Colonic mucosa (tissue), 4 donors: ENCODE data around the gene HCN4. TPM values are rescaled to one million over a fixed set of nuclear protein-coding genes. Genes with fewer than 3 reads are reported as not detected.

Experiments used
- DNase-seq: peaks from one replicate; pipeline ENCODE4 v3.0.0-alpha.2; 2020
- H3K27ac ChIP-seq: fragments of 200-600 bp; one replicate; pipeline ENCODE4 v1.8.0; 2021
- H3K27me3 ChIP-seq: fragments of 200-600 bp; one replicate; pipeline ENCODE4 v1.8.0; 2021
- H3K36me3 ChIP-seq: fragments of 200-600 bp; one replicate; pipeline ENCODE4 v1.8.0; 2021
- H3K4me1 ChIP-seq: fragments of 200-600 bp; one replicate; pipeline ENCODE4 v1.8.0; 2021; ENCODE audit warnings: mild to moderate bottlenecking
- H3K4me3 ChIP-seq: fragments of 200-600 bp; one replicate; pipeline ENCODE4 v1.8.0; 2021
- H3K9ac ChIP-seq, 2 donors: one replicate each; pipeline ENCODE4 v1.7.0; 2013; ENCODE audit warnings: control low read depth in 2 of 2, low read depth in 2 of 2, low read length in 2 of 2
- H3K9me3 ChIP-seq: fragments of 200-600 bp; one replicate; pipeline ENCODE4 v1.8.0; 2021
- intact Hi-C: fragments of 100-400 bp; cut with DNase I; formaldehyde crosslinking; loops from one replicate; pipeline ENCODE4 v1.14.1; 2022
- total RNA-seq, 2 donors: library from RNA; stranded (reverse); fragmentation: NEBNext Ultra II Directional in 1 of 2; extraction: Animal tissue kit (Norgen Biotek cat#: 25700) in 1 of 2; gene quantifications; one replicate each; pipeline ENCODE4 v1.2.1, GENCODE V29; 2021
- TF ChIP-seq, protein P1 (sequence below): fragments of 200-600 bp; IDR thresholded peaks from one replicate; pipeline ENCODE4 v1.8.0; 2022; ENCODE audit warnings: antibody characterized with exemption, mild to moderate bottlenecking
- donor health status: healthy.
- donor health status: DM: no; HTN: no; CAD: no.
- donor health status: DM: no; HTN: no; CAD: no.

The HCN4 gene
- total RNA-seq, 2 donors from 2014 or later = 0.08 to 0.10 TPM

DNA sequence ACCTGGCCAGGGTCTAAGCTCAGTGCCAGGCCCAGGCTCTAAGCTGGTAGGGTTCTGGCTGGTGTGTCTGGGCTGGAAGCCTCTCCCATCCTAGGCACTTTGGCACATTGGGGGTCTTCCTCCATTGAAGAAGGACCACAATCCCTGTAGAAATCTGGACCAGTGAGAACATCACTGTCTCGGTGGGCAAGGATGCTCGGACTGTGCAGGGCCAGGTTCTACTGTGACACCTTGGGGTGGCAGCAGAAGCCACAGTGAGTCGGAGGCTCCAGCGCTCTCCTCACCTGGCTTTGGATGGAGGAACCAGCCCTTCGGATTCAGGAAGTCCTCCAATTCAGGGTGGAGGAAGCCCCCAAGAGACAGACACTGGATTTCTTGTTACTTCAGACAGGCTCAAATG is 17.5 kb upstream of the HCN4 start:
- Histone ChIP-seq H3K4me1 (no peaks in the 10 kb centered on the region), H3K9me3 (no peaks in the 10 kb centered on the region), H3K36me3 (no peaks in the 10 kb centered on the region), H3K27me3 (no peaks in the 10 kb centered on the region), H3K4me3 (no peak overlapping the region), H3K9ac (no peak overlapping the region), H3K27ac (no peak overlapping the region)
- DNase-seq = no peak
- intact Hi-C loops = no loop called here
- TF ChIP-seq, protein P1, sequence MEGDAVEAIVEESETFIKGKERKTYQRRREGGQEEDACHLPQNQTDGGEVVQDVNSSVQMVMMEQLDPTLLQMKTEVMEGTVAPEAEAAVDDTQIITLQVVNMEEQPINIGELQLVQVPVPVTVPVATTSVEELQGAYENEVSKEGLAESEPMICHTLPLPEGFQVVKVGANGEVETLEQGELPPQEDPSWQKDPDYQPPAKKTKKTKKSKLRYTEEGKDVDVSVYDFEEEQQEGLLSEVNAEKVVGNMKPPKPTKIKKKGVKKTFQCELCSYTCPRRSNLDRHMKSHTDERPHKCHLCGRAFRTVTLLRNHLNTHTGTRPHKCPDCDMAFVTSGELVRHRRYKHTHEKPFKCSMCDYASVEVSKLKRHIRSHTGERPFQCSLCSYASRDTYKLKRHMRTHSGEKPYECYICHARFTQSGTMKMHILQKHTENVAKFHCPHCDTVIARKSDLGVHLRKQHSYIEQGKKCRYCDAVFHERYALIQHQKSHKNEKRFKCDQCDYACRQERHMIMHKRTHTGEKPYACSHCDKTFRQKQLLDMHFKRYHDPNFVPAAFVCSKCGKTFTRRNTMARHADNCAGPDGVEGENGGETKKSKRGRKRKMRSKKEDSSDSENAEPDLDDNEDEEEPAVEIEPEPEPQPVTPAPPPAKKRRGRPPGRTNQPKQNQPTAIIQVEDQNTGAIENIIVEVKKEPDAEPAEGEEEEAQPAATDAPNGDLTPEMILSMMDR = no peak

DNA sequence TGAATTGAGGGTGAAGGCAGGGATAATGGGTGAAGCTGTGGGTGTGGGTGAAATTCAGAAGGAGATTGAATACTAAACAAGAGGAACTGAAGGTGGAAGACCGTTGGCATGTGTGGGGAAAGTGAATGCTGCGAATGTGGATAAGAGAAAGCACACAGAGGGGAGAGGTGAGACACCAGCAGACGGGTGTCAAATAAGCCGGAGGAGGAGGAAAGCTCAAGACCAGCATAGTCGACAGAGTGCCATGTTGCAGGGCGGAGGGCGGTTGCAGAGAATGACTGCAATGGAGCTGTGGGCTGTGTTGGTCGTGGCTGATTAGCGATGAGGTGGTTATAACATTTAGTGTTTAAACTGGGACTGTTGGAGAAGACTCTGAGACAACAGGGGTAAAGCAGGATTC is 16.4 kb upstream of the HCN4 start:
- no peak overlapping the region for H3K9ac ChIP-seq
- DNase-seq = no peak

DNA sequence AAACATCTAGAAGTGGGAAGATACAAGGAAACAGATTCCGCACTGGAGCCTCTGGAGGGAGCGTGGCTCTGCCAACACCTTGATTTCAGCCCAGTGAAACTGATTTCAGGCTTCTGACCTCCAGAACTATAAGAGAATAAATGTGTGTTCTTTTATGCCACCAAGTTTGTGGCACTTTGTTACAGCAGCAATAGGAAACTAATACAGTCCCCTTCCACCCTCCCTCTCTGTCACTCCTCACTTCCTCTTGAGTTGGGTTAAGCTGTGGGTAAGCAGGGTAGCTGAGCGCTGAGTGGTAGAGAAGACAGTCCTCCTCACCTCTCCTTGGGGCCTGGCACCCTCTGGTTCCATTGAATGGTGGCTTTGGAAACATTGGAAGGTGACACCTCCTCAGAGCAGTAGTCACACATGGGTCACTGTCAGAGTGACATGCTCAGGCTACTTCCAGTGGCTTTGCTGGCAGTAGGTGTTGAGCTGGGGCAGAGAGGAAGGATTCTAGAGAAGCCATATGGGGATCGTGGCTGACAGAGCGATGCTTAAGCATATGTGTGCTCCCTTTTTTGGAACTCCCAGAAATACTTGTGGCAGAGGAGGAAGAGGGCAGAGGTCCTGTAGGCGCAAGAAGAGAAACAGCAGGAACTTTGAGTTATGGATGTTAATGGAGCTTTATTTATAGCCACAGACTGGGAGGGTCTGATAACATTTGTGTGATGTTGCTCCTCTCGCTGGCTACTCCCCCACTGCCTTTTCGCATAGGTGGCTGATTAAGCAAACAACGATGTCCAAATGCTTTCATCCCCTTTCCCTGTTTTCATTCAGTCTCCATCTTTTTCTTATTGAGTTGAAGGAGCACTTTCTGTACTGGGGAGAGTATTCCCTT is 14.8 kb upstream of the HCN4 start:
- Histone ChIP-seq H3K4me3 (no peak overlapping the region), H3K9me3 (no peaks in the 10 kb centered on the region), H3K27me3 (no peaks in the 10 kb centered on the region), H3K36me3 (no peaks in the 10 kb centered on the region), H3K27ac (no peak overlapping the region), H3K9ac (no peak overlapping the region), H3K4me1 (no peaks in the 10 kb centered on the region)
- TF ChIP-seq, protein P1 = no peak
- no peak for DNase-seq
- intact Hi-C loops = no loop called here

More for the DNA sequence above, 16.4 kb upstream of the HCN4 start:
- Histone ChIP-seq H3K27me3 (no peaks in the 10 kb centered on the region), H3K27ac (no peak overlapping the region), H3K4me3 (no peak overlapping the region), H3K36me3 (no peaks in the 10 kb centered on the region), H3K4me1 (no peaks in the 10 kb centered on the region), H3K9me3 (no peaks in the 10 kb centered on the region)
- TF ChIP-seq, protein P1 = no peak
- intact Hi-C loops = no loop called here

DNA sequence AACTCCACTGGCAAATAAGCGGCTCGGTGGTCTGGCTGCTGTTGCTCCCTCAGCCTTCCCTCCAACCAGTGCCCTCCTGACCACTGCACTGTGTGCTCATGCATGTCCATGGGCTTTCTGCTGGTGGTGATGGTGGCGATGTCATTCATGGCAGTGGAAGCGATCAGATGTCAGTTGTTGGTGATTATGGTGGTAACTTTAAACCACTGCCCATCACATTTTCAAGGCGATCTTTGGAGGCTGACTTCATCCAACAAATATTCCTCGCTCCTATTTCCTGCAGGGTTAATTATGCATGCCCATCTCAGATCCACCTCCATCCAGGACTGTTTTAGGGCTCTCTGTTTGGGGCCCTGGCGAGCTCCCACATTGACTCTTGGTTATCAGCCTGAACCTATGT is 13.4 kb upstream of the HCN4 start:
- Histone ChIP-seq H3K4me3 (no peak overlapping the region), H3K27ac (no peak overlapping the region), H3K9ac (no peak overlapping the region), H3K4me1 (no peaks in the 10 kb centered on the region), H3K9me3 (no peaks in the 10 kb centered on the region), H3K27me3 (no peaks in the 10 kb centered on the region), H3K36me3 (no peaks in the 10 kb centered on the region)
- DNase-seq = no peak
- intact Hi-C loops = no loop called here
- TF ChIP-seq, protein P1 = no peak

DNA sequence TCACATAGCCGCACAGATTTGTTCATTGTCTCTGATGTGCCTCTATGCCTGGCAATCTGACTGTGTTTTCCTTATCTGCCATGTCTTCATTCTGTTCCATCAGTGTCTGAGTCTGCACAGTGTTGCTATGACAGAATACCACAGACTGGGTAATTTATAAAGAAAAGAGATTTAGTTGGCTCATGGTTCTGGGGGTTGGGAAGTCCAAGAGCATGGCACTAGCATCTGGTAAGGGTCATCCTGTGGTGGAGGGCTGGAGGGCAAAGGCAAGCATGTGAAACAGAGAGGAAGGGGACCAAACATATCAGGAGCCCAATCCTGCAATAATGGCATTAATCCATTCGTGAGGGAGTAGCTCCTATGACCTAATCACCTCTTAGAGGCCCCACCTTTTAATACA is 11.9 kb upstream of the HCN4 start:
- Histone ChIP-seq H3K4me1 (no peaks in the 10 kb centered on the region), H3K9me3 (no peaks in the 10 kb centered on the region), H3K9ac (no peak overlapping the region), H3K36me3 (no peaks in the 10 kb centered on the region), H3K4me3 (no peak overlapping the region), H3K27ac (no peak overlapping the region), H3K27me3 (no peaks in the 10 kb centered on the region)
- TF ChIP-seq, protein P1 = no peak
- no peak for DNase-seq
- intact Hi-C loops = no loop called here
